Renal pelvis (tissue), 4 donors: ENCODE data around the gene IGSF23. TPM values are rescaled to one million over a fixed set of nuclear protein-coding genes. Genes with fewer than 3 reads are reported as not detected.
"Not testable (repeated sequence)": the region's sequence is repeated elsewhere in the genome, so short reads cannot be mapped to it uniquely, and the experiment has no call there.

Source experiments
- DNase-seq: peaks from one replicate; pipeline ENCODE4 v3.0.0-alpha.2; 2013
- polyA plus RNA-seq, 3 donors: library from polyadenylated mRNA; unstranded; fragments of 120-200 nt; gene quantifications; one replicate each; pipeline ENCODE4 v1.2.1, GENCODE V29; 2013; ENCODE audit not compliant: insufficient read length in 3 of 3

Gene IGSF23
- polyA plus RNA-seq, 3 donors: 0.95 to 2.0 (median 1.3) TPM

GRCh38 chr19:44611812-44612295 lies 1.5 kb upstream of the IGSF23 start:
- DNase-seq: no peak

GRCh38 chr19:44614313-44614712 lies 950 bp downstream of the IGSF23 start:
- DNase-seq: no peak

- no peak for DNase-seq
Observed at GRCh38 chr19:44615863-44616247, 2.5 kb downstream of the IGSF23 start.

GRCh38 chr19:44617110-44617880 lies 3.9 kb downstream of the IGSF23 start:
- no peak for DNase-seq

GRCh38 chr19:44618640-44619357 lies 5.4 kb downstream of the IGSF23 start:
- no peak for DNase-seq

- no peak for DNase-seq
Observed at GRCh38 chr19:44620667-44621066, 7.3 kb downstream of the IGSF23 start.

- no peak for DNase-seq
Observed at GRCh38 chr19:44621367-44621766, 8.0 kb downstream of the IGSF23 start.

GRCh38 chr19:44623080-44623479 lies 9.7 kb downstream of the IGSF23 start:
- DNase-seq: no peak

GRCh38 chr19:44623626-44624025 lies 10.3 kb downstream of the IGSF23 start:
- no peak for DNase-seq

- DNase-seq: no peak
Observed at GRCh38 chr19:44624840-44625354, 11.5 kb downstream of the IGSF23 start.

GRCh38 chr19:44625637-44626036 lies 12.3 kb downstream of the IGSF23 start:
- not testable (repeated sequence) for DNase-seq

GRCh38 chr19:44626048-44626624 lies 12.8 kb downstream of the IGSF23 start:
- DNase-seq: no peak

- DNase-seq: no peak
Observed at GRCh38 chr19:44627631-44628030, 14.3 kb downstream of the IGSF23 start.

GRCh38 chr19:44628793-44629192 lies 15.4 kb downstream of the IGSF23 start:
- no peak for DNase-seq

- DNase-seq: not testable (repeated sequence)
Observed at GRCh38 chr19:44631611-44632010, 18.2 kb downstream of the IGSF23 start.

GRCh38 chr19:44634058-44634457 lies 20.7 kb downstream of the IGSF23 start:
- DNase-seq: not testable (repeated sequence)

- DNase-seq: no peak
Observed at GRCh38 chr19:44634785-44635184, 21.4 kb downstream of the IGSF23 start.

GRCh38 chr19:44635581-44636438 lies 22.4 kb downstream of the IGSF23 start:
- no peak for DNase-seq

GRCh38 chr19:44636439-44637389 lies 23.4 kb downstream of the IGSF23 start:
- DNase-seq: no peak

- DNase-seq: no peak
Observed at GRCh38 chr19:44637390-44637764, 24.0 kb downstream of the IGSF23 start.
